Nucleus accumbens (tissue), 56 donors: ENCODE results near the gene ANO10.
"Not testable (repeated sequence)": the region's sequence is repeated elsewhere in the genome, so short reads cannot be mapped to it uniquely, and the experiment has no call there.

Source experiments
- DNase-seq, 56 donors: peaks; one replicate each; lab custom pipeline; 2025; lab: John Stamatoyannopoulos, UW

Gene ANO10

DNA sequence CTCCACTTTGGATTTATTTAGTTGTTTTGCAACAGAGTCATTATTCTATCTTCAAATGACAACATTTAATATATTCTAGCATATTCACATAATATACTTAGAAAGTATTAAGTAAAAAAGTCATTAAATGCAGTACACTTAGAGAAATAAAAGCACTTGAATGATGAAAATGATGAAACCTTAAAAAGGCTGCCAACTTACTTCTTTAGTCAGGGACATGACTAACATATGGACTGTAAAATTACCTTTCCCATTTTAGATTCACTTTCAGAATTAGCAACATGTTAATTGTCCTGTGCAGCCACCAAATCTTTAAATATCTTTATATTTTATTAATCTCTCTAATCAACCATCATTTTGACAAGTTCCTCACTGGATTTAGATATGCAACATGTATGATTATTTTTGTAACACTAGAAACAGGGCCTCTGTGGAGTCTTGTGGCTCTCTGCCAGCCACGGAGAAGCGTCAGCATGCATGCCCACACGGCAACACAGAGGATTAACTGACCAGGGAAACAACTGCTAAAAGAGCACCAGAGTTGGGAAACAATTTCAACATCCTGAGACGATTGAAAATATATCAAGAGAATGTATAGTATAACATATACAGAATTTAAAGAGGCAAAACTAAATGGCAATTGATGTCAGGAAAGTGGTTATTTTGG is 95.7 kb downstream of the ANO10 start:
- no peak for DNase-seq

GRCh38 chr3:43525386-43525785 is 96.4 kb downstream of the ANO10 start:
- DNase-seq: no peak

GRCh38 chr3:43523454-43524053 is 98.3 kb downstream of the ANO10 start:
- no peak for DNase-seq

- no peak for DNase-seq
These were observed 99.0 kb downstream of the ANO10 start for GRCh38 chr3:43522727-43523362.

- DNase-seq: no peak
These were observed 99.9 kb downstream of the ANO10 start for GRCh38 chr3:43521941-43522340.

DNA sequence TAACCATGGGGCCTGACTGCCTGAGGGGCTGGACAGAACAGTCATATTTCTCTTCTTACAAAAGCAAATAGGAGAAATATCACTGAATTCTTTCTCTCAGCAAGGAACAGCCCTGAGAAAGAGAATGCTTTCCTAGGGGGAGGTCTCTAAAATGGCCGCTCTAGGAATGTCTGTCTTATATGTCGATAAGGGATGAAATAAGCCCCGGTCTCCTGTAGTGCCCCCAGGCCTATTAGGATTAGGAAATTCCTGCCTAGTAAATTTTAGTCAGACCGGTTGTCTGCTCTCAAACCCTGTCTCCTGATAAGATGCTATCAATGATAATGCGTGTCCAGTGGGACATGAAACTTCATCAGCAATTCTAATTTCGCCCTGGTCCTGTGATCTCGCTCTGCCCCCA is 103.3 kb downstream of the ANO10 start:
- DNase-seq: not testable (repeated sequence)

- DNase-seq: no peak
These were observed 105.7 kb downstream of the ANO10 start for GRCh38 chr3:43515970-43516635.

- DNase-seq: no peak
These were observed 106.4 kb downstream of the ANO10 start for GRCh38 chr3:43515208-43515917.

- DNase-seq: no peak
These were observed 108.9 kb downstream of the ANO10 start for GRCh38 chr3:43512754-43513404.

DNA sequence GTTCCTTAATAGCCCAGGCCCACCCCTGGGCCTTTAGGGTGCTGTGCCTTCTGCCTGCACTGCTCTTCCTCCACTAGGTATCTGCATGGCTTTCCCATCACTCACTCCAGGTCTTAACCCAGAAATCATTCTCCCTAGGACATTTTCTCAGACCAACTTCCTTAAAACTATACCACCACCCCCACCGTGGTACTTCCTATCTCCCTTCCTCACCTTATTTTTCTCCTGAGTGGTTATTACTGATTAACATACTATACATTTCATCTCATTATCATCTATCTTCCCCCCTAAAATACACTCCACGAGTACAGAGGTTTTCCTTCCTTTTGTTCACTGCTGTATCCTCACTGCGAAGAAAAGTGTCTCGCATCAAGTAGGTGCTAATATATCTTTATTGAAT is 115.2 kb downstream of the ANO10 start:
- no peak for DNase-seq

- DNase-seq: no peak
These were observed 116.5 kb downstream of the ANO10 start for GRCh38 chr3:43505351-43505750.

DNA sequence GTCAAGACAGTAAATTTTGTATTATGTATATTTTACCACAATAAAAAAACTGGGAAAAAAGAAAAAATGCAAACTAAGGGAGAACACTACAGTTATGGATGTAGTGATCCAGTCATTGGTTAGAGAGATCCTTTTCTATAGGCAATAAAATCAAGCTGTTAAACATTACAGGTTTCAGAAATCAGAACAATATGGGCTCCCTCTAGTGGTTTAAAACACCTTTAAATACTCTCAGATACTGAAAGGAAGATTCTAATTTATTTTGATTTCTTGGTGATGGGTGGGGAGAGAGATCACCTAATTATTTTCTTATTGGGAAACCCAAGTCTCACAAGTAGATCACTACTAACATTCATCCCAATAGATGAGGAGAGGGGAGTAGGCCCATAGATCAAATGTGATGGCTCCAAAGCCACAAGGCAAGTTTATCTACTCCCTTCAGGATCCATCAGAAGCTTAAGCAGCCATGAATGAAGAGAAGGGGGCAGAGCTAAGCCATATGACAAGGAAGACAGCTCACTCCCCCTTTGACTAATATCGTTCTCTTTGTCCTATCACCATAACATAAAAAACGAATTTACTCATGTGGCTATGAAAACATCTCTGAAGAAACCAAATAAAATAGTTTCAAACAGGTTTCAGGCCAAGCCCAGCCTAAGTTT is 118.6 kb downstream of the ANO10 start:
- no peak for DNase-seq

DNA sequence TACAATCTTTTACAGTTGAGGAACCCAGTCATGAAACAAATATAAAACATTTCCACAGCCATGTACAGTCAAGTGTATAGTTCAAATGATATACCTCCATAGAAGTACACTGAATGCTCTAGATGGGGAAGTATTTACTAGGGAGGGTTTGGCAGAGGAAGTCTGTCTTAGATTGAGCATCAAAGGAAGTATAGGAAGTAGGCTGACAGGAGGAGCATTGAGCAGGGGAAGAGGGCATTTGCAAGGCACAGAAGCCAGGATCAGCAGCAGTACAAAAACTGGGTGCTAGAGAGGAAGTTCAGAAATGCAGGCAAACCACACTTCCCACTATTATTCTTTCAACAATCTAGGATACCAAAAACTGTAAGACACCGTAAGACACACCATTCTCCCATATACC is 122.6 kb downstream of the ANO10 start:
- DNase-seq: peak in 3 of 56 donors; percentile 2 to 6 (median 2)

GRCh38 chr3:43497905-43498365 is 123.9 kb downstream of the ANO10 start:
- DNase-seq: no peak

DNA sequence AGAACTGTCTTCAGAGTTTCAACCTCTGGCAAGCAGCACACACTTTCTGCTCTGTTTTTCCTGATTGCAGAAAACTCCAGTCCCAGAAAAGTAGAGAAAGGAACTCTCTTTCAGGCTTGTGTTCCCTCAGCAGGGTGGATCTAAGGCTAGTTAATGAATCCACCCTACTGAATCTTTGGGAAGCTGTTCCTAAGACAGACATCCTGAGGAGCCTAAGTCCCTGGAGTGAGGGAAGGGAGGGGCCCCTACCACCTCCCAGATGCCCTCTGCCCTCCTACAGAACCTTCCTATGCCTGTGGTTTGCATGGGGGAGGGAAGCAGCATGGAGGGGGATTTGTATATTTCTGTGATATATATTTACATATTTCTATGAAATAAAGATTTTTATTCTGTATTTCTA is 124.4 kb downstream of the ANO10 start:
- DNase-seq: no peak

DNA sequence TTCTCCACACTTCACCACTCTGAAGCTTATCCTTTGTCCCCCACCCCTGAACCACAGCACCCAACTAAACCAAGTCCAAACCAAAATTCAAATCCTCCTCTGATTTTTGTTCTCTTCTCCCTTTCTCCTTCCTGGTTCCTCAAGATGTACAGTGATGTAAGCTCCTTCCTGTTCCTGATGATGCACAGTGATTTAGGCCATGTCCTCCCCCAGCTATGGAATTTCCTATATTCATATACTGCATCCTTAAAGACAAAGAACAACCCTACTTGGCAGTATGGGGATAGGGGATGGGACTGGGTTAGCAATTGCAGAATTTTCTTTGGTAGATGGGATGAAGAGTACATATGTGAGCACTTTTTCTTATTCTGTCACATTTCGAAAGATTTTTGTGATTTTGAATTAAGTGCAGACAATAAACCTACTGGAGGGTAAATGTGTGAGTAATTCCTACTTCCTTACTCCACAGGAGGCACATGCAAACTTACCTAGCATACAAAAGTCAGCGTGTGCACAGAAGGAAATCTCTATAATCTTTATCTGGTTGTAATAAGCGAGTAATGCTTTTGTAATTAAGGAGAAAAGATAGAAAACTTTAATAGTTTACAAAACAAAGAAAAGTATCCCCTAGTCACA is 125.0 kb downstream of the ANO10 start:
- no peak for DNase-seq

DNA sequence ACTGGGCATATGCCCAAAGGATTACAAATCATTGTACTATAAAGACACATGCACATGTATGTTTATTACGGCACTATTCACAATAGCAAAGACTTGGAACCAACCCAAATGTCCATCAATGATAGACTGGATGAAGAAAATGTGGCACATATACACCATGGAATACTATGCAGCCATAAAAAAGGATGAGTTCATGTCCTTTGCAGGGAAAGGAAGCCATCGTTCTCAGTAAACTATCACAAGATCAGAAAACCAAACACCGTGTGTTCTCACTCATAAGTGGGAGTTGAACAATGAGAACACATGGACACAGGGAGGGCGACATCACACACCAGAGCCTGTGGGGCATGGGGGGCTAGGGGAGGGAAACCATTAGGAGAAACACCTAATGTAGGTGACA is 128.9 kb downstream of the ANO10 start:
- DNase-seq: not testable (repeated sequence)

- DNase-seq: not testable (repeated sequence)
These were observed 130.0 kb downstream of the ANO10 start for GRCh38 chr3:43491807-43492206.

GRCh38 chr3:43490640-43491185 is 131.1 kb downstream of the ANO10 start:
- no peak for DNase-seq
